Activated CD8-positive, alpha-beta T cell treated with anti-CD3 and anti-CD28 coated beads for 36 hours (primary cell): ENCODE data around the gene RYR2. TPM values are rescaled to one million over a fixed set of nuclear protein-coding genes. Genes with fewer than 3 reads are reported as not detected.

Experiments used
- ATAC-seq: fragments of 200-7000 bp; cut with Tn5 transposase; one replicate; pipeline ENCODE4 v1.10.0; 2021; ENCODE audit warnings: mild to moderate bottlenecking, moderate library complexity
- CTCF ChIA-PET: fragments of 350-600 bp; sonication (Branson Sonifier 250); formaldehyde crosslinking; loops from one replicate; lab custom pipeline; 2021; ENCODE audit warnings: antibody characterized with exemption; lab: Charles Lee
- POLR2A ChIA-PET: fragments of 350-600 bp; sonication (Branson Sonifier 250); formaldehyde crosslinking; loops from one replicate; lab custom pipeline; 2021; ENCODE audit warnings: antibody characterized with exemption; lab: Charles Lee
- DNase-seq: peaks from one replicate; pipeline ENCODE4 v3.0.0-alpha.2; 2020
- H3K27ac Mint-ChIP-seq: one replicate; pipeline ENCODE4 v1.8.0; 2021; ENCODE audit warnings: mild to moderate bottlenecking, mixed read lengths
- H3K27me3 Mint-ChIP-seq: one replicate; pipeline ENCODE4 v1.8.0; 2021; ENCODE audit warnings: mixed read lengths
- H3K36me3 Mint-ChIP-seq: one replicate; pipeline ENCODE4 v1.8.0; 2021; ENCODE audit warnings: low read depth, mixed read lengths
- H3K4me1 Mint-ChIP-seq: one replicate; pipeline ENCODE4 v1.8.0; 2021; ENCODE audit warnings: low read depth, mixed read lengths
- H3K4me3 Mint-ChIP-seq: one replicate; pipeline ENCODE4 v1.8.0; 2021; ENCODE audit warnings: mild to moderate bottlenecking, moderate library complexity, mixed read lengths
- H3K9me3 Mint-ChIP-seq: one replicate; pipeline ENCODE4 v1.8.0; 2021; ENCODE audit warnings: mixed read lengths
- CTCF ChIP-seq: fragments of 200-600 bp; IDR thresholded peaks from one replicate; pipeline ENCODE4 v1.8.0; 2022; ENCODE audit warnings: antibody characterized with exemption, mild to moderate bottlenecking
- intact Hi-C: fragments of 100-400 bp; cut with micrococcal nuclease; formaldehyde crosslinking; loops from one replicate; pipeline ENCODE4 v1.10.0; 2022
- total RNA-seq, 2 experiments: library from RNA; stranded (reverse); gene quantifications; one replicate each; pipeline ENCODE4 v1.2.3, GENCODE V29; 2021

Gene RYR2
- total RNA-seq, 2 experiments from 2014 or later = 0.02 TPM

GRCh38 chr1:237740846-237741245 lies 698.9 kb downstream of the RYR2 start:
- DNase-seq = no peak
- peaks cover 6% of the 10 kb centered on the region for H3K4me1 Mint-ChIP-seq
- ChIA-PET POLR2A (no interaction called here), CTCF (interaction anchor here (1.3 kb wide), 1 partner anchor 66 kb away, joined by 4 read pairs; no protein-coding TSS in a partner anchor)
- H3K27ac Mint-ChIP-seq = no peak overlapping the region
- no peak for TF ChIP-seq CTCF
- intact Hi-C loops = no loop called here
- no peaks in the 10 kb centered on the region for H3K9me3 Mint-ChIP-seq
- no peaks in the 10 kb centered on the region for H3K36me3 Mint-ChIP-seq
- no peak overlapping the region for H3K4me3 Mint-ChIP-seq
- ATAC-seq = no peak
- H3K27me3 Mint-ChIP-seq = no peaks in the 10 kb centered on the region

DNA sequence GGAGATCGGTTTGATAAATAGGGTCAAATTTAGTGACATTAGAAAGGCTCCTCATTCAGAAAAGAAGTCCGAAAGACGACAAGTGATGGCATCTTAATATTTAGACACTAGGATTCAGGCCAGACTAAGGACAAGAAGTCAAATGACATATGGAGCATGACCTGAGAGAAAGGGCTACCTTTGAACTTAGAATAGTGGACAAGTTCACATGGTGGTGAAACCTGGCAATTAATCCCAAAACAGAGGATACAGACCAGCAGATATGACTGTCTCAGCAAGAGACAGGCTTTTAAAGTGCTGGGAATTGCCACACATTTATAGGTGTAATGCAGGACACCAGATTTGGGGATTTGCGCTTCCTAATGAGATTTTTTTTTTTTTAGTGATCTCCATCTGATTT lies 703.6 kb downstream of the RYR2 start:
- POLR2A ChIA-PET = no interaction called here
- H3K27ac Mint-ChIP-seq = no peak overlapping the region
- no peak for ATAC-seq

GRCh38 chr1:237748171-237748960 lies 706.4 kb downstream of the RYR2 start:
- H3K4me3 Mint-ChIP-seq = no peak overlapping the region
- no peak for TF ChIP-seq CTCF
- ATAC-seq = no peak
- DNase-seq = no peak
- no peak overlapping the region for H3K27ac Mint-ChIP-seq
- no peaks in the 10 kb centered on the region for H3K27me3 Mint-ChIP-seq
- intact Hi-C loops = no loop called here
- H3K9me3 Mint-ChIP-seq = no peaks in the 10 kb centered on the region
- no peaks in the 10 kb centered on the region for H3K4me1 Mint-ChIP-seq
- CTCF ChIA-PET = no interaction called here
- POLR2A ChIA-PET = no interaction called here
- H3K36me3 Mint-ChIP-seq = no peaks in the 10 kb centered on the region

More for the DNA sequence above, 703.6 kb downstream of the RYR2 start:
- Mint-ChIP-seq H3K36me3 (no peaks in the 10 kb centered on the region), H3K27me3 (no peaks in the 10 kb centered on the region), H3K4me3 (no peak overlapping the region), H3K9me3 (no peaks in the 10 kb centered on the region), H3K4me1 (no peaks in the 10 kb centered on the region)
- TF ChIP-seq CTCF = no peak
- CTCF ChIA-PET = no interaction called here
- intact Hi-C loops = no loop called here
- no peak for DNase-seq

DNA sequence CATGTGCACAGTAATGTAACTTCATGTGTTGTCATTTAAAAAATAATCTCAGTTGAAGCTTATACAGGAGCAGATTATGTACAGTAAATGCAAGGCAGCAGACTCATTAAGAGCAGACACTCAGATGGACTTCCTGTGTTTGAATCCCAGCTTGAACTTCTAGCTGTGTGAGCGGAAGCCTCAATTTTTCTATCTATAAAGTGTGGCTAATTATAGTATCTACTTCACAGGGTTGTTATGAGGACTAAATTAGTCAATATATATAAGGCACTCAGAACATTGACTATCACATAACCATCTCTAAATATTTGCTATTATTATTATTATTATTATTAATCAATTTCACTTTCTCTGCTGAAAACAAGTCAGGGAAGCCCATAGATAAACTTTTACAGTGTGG lies 707.1 kb downstream of the RYR2 start:
- no peaks in the 10 kb centered on the region for H3K27me3 Mint-ChIP-seq

More for the DNA sequence above, 707.1 kb downstream of the RYR2 start:
- Mint-ChIP-seq H3K27ac (no peak overlapping the region), H3K36me3 (no peaks in the 10 kb centered on the region), H3K4me1 (no peaks in the 10 kb centered on the region), H3K4me3 (no peak overlapping the region), H3K9me3 (no peaks in the 10 kb centered on the region)
- TF ChIP-seq CTCF = no peak
- no peak for ATAC-seq
- POLR2A ChIA-PET = no interaction called here
- CTCF ChIA-PET = no interaction called here
- DNase-seq = no peak
- intact Hi-C loops = no loop called here
